ENCODE results near the gene LSM8.
"Not testable (repeated sequence)": the region's sequence is repeated elsewhere in the genome, so short reads cannot be mapped to it uniquely, and the experiment has no call there.

LSM8 gene

DNA sequence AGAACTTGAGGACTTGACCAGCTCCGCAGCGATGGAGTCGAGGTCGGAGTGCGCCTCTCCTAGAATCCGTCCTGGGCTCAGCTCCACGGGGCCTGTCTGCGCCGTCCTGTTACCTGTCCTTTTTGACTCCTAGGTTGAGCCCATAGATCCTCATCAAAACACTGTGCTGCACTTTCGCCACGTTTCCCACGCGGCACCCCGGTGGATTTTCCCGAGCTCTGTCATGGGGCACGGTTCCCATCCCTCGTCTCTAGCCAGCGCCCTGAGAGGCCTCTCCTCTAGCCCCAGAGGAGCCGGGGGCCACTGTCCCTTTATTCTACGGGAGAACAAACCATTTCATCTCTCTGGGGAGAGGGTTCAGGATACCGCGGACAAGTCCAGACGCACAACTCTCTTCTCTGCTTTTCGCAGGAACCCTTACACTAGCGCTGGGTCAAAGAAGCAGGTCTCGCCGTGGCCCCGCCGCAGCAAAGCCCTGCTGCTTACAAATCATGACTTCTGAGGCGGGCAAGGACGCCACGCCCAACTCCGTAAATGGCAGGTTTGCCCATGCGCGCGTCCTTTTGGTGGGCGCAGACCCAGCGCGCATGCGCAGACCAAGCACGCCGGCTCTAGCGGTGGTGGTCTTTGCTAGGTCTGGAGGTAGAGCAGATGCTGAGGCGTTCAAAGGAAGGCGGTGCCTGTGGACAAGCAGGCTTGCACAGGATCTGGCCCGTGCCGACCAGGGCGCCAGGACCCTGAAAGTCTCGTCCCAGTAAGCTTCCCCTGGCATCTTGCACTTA, 30.3 kb downstream of the LSM8 start:
- DNase-seq, result peak; percentile 72

DNA sequence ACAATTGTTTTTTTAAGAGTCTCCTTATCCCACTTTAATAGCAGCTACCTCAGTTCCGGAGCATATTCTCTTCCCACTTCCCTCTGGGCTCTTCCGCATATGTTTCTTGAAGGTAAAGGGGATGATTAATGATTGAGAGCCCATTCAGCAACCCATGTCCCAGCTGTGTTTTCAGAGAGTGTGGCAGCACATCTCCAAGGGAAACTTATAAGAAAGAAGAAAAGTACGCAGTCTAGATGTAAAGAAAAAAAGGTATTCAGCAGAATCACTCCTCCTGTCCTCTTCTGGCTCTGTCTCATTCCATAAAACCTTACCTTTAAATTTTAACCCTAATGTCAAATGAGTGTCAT, 30.8 kb downstream of the LSM8 start:
- DNase-seq, result no peak

DNA sequence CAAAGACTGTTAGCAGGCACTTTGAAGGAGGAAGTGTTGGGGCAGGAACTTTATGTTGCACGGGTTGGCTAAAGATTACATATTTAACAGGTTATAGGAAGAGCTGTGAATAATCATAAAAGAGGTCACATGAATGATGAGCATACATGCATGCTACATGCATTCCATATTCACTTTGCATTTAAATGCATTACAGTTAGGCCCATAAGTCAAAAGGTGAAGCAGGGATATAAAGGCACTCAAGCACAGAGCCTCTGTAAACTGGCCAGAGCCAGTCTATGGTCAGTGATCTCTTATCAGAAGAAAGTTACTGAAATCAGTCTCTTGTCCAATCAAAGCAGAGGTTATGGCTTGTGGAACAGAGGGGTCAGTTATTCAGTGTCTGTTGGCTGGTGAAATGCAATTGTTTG, 33.3 kb downstream of the LSM8 start:
- no peak for DNase-seq

DNA sequence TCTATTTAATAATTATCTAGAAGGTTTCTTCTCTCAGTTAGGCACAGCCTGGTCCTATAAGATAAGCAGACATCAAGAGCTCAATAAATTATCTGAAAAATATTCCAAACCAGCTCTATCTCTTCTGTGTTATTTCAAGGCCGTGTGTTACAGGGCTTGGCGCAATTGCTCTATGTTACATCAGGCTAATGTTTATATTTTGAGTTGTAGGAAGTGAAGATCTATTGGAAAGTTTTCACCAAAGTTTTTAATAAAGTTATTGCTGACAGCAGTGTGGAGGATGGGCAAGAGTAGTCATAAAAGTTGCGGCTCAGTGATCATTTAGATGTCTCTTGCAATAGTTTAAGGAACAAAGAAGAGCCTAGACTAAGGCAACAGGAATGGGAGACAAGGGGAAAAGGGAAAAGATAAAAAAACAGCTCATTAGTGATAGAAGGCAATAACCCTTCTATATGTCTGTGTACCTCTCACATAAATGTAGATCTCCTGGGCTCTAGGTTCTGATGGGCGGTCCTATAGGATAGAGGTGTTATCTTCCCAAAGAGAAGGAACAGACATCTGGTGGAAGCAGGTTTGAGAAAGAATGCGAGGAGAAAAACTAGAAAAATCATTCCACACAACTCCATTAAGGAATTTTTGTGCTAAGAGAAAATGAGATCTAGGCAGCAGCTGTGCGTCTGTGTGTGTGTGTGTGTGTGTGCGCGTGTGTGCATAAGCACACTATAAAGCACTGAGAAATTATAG, 34.6 kb downstream of the LSM8 start:
- no peak for DNase-seq

DNA sequence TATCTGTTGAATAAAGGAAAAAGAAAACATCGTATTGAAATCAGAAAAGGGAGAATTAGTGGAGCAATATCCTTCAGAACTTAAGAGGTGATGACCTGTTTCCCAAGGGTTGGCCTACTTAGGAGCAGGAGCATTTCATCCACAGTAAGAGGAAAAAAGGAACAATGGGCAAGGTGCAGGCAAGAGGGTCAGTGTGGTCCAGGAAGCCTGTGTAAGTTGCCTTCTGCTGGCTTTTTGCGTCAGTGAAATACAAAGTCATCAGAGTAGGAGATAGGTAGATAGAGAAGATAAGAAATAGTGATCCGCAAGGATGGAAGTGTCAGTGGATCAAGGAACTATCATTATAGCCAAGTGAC, 35.2 kb downstream of the LSM8 start:
- no peak for DNase-seq

DNA sequence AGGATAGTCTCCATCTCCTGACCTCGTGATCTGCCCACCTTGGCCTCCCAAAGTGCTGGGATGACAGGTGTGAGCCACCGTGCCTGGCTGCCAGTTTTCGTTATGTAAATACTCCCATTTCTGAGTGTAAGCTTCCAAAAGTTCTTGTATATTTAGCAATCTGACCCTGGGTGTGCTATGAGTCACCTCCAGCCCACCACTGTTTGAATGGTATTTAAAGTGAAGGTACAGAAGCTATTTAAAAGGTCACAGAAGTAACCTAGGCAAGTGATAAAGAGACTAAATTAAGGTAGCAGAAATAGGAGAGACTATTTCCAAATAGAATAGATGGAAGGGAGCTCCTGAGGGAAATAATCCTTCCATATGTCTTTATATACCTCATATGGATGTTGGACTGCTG, 36.6 kb downstream of the LSM8 start:
- no peak for DNase-seq

DNA sequence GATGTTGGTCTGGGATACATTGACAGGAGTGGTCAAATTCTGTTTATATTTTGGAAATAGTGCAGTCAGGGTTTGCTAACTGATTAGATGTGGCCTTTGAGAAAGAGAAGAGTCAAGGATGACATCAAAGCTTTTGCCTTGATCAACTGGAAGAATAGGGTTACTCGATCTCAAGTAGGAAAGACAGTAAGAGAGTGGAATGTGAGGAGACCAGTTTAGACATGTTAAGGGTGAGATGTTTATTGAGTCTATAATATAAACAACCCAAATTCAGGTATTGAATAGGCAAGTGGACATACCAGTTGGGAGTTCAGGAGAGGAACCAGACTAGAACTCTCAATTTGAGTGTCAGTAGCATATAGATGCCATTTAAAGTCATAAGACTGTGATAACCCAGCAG, 38.6 kb downstream of the LSM8 start:
- DNase-seq, result no peak

DNA sequence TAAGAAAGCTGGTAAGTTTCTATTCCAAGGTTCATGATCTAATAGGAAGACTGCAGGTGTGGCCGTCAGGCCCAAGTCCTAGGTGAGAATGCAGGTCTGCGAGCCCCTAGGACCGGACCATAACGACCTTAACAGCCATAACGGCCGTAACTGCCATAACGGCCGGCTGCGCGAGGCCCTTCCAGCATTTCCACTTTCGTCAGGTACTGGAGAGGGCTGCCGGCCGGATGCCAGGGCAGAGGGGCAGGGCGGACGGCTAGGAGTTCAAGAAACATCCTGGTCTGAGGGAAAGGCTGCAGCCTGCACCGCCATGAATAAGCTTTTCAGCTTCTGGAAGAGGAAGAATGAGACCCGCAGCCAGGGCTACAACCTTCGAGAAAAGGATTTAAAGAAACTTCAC, 40.6 kb downstream of the LSM8 start, which contains the start of gene ANKRD7:
TSS of gene ANKRD7 (plus strand) at position 184 of the 400 bp plus-strand sequence. CDS start at position 311, 127 bp downstream.
- DNase-seq, result no peak

DNA sequence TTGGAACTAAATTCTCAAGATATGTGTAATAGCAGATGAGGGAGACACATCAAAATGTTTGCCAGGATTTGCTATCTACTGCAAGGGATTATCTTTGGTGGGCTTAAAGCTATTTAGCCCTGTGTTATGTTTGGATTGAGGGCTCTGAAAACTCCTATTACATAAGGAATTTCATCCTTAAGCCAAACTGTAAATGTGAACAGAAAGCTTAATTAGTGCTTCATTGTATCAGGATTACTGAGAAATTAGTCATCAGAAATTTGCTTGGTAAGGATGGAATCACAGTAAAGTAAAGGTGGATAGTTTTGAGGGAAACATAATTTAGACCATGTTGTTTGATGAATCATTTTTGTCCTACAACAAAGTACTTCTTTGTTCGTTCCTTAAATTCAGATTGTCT, 48.9 kb downstream of the LSM8 start:
- DNase-seq, result no peak

DNA sequence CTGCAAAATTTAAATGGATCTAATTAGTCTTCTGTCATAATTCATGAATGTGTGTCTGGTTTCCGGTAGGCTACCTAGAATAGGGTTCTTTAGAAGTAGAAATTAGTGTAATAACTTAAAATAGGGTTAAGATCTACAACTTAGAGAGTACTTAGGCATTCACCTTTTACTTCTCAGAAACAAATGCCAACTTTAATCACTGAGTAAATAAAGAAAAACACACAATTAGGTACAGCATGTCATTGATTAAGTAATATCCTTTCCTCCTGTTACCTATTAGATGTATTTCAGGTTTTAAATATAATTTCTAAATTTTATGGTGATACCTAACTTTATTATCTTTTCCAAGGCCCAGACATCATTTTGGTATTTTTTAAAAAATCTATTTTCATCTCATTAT, 49.8 kb downstream of the LSM8 start:
- no peak for DNase-seq

DNA sequence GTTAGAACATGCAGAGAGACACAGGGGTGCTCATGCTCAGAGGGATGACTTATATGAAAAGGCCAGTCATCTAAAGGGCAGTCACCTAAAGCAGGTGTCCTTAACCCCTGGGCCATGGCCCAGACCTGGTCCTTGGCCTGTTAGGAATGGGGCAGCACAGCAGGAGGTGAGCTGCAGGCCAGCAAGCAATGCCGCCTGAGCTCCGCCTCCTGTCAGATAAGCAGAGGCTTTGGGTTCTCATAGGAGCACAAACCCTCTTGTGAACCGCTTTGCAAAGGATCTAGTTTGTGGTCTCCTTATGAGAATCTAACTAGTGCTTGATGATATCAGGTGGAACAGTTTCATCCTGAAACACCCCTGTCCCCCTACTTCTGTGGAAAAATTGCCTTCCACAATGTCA, 55.0 kb downstream of the LSM8 start:
- no peak for DNase-seq

DNA sequence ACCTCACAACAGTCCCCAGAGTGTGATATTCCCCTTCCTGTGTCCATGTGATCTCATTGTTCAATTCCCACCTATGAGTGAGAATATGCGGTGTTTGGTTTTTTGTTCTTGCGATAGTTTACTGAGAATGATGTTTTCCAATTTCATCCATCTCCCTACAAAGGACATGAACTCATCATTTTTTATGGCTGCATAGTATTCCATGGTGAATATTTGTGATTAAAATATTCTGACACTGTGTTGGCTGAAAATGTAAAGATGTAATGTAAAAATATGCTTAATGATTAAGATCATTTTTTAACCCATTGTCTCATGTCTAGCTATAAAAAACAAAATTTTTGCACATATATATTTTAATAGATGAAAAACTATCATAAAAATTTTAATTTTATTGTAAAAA, 56.4 kb downstream of the LSM8 start:
- not testable (repeated sequence) for DNase-seq

All from stimulated activated CD4-positive, alpha-beta T cell treated with anti-CD3 and anti-CD28 coated beads, Interleukin-4, amount 100 ng/mL, for 24 hours (primary cell).